HG03460 (cell line): Measurements from ENCODE around the gene SERPINB10.

Experiments
- ATAC-seq: cut with Tn5 transposase; IDR thresholded peaks from one replicate; pipeline ENCODE4 v1.9.1; 2021; ENCODE audit not compliant: unreplicated experiment

SERPINB10 gene, protein sequence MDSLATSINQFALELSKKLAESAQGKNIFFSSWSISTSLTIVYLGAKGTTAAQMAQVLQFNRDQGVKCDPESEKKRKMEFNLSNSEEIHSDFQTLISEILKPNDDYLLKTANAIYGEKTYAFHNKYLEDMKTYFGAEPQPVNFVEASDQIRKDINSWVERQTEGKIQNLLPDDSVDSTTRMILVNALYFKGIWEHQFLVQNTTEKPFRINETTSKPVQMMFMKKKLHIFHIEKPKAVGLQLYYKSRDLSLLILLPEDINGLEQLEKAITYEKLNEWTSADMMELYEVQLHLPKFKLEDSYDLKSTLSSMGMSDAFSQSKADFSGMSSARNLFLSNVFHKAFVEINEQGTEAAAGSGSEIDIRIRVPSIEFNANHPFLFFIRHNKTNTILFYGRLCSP

DNA sequence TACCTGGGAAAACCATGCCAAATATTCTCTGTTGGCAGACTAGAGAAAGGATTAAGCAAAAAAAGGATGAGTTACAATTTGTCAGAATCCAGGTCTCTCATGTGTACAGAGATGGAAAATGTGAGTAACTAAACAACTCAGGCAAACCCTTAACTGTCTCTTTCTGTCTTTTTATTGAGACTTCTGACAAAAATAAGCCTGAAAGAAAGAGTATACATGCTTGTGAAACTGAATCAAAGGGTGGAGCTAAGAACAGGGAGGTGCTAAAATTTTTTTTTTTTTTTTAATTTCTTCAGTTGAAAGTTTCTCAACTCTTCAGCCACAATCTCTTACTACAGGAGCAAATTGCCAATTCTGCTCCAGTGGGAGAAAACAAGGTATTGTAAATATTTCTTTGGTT, at the start of gene SERPINB10:
SERPINB10 (plus strand) TSS at position 295 of the 400 bp plus-strand sequence. CDS start 7,553 bp downstream, outside the sequence.
- peak; percentile 45 for ATAC-seq

DNA sequence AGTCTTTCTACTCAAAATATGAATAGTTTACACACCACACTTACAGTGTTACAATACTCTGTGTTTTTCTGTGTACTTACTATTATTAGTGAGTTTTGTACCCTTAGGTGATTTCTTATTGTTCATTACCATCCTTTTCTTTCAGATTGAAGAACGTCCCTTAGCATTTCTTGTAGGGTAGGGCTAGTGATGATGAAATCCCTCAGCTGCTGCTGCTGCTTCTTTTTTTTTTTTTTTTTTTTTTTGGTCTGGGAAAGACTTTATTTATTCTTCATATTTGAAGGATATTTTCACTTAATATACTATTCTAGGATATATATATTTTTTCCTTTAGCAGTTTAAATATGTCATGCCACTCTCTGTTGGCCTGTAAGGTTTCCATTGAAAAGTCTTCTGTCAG, 49.3 kb upstream of the SERPINB10 start:
- no peak for ATAC-seq

DNA sequence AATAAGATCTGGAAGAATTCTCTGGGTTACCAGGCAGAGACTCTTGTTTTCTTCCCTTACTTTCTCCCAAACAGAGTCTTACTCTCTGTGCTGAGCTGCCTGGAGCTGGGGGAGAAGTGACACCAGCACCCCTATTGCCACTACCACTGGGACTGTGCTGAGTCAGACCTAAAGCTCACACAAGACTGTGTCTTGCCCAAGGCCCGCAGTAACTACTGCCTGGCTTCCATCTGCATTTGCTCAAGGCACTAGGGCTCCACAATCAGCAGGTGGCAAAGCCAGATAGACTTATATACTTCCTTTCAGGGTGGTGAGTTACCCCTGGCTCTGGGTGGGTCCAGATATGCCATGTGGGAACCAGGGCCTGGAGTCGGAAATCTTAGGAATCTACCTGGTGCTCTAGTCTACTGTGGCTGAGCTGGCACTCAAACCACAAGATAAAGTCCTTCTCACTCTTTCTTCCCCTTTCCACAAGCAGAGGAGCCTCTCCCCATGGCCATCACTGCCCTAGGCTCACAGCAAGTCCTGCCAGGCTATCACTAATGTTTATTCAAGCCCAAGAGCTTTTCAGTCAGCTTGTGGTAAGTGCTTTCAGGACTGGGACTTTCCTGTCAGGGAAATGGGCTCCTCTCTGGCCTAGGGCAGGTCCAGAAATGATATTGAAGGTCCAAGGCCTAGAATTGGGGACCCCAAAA, 47.8 kb upstream of the SERPINB10 start:
- no peak for ATAC-seq

DNA sequence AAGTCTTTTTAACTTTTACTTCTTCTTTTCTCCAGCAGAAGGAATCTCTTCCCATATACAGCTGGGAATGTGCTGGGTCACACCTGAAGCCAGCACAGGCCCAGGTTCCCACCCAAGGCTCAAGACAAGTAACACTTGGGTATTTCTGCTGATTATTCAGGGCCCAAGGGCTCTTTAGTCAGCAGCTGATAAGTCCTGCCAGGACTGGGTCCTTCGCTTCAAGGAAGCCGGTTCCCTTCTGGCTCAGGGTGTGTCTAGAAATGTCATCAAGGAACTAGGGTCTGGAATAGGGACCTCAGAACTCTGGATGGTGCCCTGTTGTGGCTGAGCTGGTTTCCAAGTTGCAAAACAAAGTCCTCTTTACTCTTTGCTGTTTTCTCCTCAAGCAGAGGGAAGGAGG, 47.2 kb upstream of the SERPINB10 start:
- no peak for ATAC-seq

DNA sequence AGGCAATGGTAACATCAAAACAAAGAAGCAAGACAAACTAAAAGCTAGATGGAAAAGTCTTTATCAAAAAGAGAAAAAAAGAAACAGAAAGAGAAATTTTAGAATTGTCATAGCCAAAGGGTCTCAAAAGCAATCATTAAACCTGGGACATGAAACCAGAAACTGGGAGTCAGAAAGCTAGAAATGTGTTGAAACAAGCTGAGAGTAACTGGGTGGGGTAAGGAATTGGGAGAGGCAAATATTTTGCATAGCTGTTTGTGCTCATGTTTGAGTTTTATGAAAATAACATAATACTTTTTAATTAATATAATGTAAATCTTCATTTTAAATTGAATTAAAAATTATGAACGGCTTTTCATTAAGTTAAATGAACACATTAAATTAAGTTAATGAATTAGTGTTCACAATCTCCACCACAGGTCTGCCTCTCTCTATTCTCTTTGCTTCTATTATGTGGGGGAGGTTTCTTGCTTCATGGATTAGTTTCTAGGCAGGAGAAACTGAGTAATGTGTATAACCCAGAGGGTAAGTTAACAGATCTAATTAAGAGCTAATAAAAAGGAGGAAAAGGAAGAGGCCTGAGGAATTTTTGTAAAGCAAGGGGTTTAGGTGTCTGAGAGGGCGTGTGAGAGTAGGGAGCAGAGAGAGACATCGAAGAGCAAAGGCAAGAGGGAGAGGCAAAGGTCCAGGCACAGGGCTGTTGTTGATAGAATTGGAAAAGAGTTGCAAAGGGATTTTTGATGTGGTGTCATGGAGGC, 40.2 kb upstream of the SERPINB10 start:
- ATAC-seq, result no peak

DNA sequence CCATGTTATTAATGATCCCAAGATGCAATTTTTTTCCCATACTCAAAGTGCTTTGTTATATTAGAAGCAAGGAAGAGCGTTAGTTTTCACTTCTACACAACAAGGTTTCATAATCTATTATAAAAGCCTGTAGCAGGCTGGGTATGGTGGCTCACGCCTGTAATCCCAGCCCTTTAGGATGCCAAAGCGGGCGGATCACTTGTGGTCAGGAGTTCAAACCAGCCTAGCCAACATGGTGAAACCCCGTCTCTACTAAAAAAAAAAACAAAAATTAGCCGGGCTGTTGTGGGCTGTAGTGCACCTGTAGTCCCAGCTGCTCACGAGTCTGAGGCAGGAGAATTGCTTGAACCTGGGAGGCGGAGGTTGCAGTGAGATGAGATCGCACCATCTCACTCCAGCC, 39.2 kb upstream of the SERPINB10 start:
- ATAC-seq, result no peak

DNA sequence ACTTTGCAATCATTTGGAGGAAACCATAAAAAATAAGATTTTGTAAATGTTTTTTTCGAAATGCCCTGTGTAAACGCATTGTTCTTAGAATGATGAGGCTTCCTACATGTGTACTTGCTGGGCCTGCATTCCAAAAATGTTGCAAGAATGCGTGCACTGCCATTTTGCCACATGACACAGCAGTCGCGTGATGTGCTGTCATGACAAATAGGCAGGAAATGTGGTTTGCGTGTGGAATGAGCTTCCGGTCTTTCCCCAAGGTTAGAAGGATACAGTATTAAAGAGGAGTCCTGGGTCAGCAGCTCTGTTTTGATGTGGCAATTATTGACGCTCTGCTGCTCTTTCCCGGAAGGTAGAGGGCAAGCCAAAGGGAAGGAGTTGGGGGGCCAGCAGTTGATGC, 38.4 kb upstream of the SERPINB10 start:
- ATAC-seq, result no peak

DNA sequence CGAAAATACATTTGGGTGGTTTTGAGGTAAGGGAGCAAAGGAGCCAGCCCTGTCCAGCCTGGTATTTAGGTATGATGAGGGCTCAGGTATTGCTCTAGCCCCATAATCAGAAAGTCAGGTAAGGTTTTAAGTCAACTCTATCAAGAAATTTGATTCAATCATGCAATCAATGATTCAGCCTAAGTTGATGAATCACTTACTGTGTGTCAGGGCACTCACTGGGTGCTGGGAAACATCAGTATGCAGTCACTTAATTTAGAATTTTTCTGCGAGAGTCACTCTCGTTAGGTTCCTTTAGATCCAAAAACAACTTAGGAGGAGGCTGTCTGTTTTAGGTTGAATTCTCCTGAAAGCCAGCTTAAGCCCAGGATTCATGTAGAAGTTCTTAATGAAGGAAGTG, 37.9 kb upstream of the SERPINB10 start:
- no peak for ATAC-seq

DNA sequence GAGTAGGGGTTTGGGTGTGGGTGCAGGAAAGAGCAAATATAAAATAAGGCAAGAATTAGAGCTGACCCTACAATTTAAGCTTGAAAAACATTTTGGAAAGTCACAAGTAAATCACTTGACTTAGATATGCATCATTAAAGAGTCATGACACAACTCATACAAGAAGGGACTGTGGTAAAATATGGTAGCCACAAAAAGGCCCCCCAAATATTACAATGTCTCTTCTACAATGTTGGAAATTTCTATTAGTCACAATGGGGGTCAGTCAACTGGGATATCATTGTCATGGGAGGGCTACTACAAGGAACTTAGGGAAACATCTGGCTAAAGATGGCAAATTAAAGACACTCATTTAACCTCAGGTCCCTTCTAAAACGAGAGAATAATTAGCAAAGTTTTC, 35.9 kb upstream of the SERPINB10 start:
- ATAC-seq, result no peak

DNA sequence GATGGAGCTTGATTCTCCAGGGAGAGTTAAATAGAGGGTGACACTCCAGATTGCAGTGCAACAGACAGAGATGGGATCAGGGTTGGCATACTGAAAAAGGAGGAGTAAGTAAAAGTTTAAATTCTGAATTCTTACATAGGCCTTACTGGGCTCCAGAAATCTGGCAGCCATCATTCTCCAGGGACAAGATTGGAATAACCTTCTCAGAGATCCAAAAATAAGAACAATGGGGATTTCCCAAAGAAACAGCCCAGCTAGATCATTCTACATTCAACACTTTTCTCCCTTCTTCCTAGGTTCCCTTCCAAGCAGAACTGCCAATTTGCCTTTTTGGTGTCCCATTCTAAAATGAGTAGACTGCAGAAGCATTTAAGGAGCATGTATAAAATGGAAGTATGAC, 35.2 kb upstream of the SERPINB10 start:
- ATAC-seq, result no peak

DNA sequence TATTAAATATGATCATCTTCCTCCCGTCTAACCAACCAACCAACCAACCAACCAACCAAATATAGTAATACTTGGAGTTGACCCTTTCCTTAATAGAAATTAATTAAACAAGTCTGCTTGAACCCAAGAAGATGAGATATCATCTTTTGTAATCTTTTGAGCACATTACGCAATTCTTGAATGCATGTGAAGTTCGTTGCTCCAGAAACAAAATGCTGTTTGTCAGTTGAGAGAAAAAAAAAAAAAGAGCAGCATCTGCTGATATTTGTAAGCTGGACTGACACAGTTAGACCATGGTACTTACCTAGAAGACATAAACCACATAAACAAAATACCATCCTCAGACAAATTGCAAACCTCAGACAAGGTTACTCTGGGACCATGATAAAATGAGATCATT, 29.4 kb upstream of the SERPINB10 start:
- no peak for ATAC-seq

DNA sequence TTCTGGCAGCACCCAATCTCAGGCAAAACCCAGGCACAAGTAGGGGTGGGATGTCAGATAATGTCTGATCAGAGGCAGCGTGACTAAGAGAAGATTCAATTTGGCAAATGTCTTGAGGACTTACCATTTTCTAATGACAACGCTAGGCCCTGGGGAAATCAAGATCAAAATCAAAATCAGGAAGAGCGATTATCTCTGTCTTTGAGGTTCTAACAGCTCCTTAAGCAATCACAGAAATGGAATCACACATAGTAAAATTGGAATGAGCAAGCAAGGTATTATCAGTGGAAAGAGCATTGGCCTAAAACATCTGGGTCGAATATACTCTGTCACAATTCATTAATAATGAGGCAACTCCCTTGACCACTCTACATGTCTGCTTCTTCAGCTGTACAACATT, 28.8 kb upstream of the SERPINB10 start:
- no peak for ATAC-seq

DNA sequence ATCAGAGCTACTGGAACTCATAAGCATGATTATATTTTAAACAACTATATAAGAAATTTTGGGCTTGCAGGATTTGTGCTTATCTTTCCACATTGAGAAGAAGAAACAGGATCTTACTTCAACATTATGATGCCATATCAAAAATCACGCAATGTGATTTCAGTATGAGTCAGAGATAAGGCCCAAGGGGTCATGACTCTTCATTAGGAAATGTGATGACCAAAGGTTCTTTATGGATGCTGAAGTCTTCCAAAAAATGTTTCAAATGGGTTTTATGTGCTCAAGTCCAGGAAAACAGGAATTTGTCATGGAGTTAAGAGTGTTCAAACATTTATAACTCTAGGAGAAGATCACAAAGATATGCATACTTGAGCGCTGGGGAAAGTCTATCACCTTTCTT, 28.0 kb upstream of the SERPINB10 start:
- no peak for ATAC-seq

DNA sequence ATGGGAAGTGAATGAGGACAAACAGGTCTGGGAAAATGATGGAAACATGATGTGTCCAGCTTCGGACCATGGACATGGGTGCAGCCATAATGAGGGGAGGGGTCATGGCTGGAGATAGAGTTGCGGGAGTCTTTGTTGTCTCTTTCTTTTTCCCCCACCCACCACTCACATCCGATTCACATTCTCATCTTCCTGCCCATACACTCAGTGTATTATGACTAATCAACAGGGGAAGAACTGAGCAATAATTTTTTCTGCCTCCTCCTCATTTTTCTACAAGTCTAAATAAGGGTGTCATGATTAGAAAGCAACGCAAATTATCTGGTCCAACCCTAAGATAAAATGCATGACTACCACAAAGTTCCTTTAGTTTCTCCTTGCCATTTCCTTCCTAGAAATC, 25.9 kb upstream of the SERPINB10 start:
- ATAC-seq, result no peak

DNA sequence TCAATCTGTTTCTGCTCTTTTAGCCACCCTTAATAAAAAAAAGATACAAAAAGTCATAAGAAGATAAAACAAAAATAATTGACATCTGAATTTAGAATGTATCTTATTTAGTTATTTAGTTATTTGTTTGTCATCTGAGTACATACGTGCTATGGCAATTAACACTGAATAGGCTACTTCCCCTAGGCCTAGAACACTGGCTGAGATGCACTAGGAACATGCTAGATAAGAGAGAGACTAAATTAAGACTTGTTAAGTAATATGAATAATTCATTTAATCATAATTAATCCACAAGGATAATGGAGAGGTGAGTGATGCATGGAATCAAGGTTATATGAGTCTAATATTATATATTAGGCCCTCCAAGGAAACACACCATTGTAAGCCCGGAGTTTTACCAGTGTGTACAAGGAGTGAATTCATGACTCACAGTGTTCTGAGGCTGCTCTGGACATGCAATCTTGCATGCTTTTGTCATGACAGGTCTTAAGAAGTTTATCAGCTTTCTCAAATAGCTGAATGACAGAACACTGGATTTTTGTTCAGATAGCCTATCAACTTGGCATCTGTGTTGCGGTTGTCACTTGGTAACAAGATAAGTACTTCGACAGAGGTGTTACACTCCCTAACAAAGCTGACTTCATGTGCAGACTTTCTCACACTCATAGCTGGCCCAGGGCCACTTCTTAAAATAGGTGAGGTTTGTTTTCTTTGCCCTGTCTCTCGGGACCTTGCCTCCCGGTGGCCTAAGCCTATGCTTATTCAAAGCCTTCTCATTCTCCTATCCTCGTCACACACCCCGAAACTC, 25.2 kb upstream of the SERPINB10 start:
- ATAC-seq, result no peak

DNA sequence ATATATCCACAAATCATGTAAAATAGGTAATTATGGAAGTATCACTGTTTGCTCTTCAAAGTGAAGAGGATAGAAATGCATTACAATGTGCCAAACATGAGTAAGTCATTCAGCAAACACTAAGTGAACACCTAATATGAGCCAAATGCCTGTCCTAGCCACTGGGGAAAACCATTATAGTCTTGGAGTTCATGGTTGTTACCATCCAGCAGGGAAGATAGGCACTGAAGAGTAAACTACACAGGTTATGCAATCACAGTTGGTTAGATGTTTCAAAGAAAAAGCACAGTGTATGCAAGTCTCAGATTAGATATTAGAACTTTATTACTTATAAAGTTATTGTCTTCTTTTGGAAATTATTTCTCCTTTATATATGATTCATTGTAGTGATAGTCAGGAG, 24.1 kb upstream of the SERPINB10 start:
- no peak for ATAC-seq

DNA sequence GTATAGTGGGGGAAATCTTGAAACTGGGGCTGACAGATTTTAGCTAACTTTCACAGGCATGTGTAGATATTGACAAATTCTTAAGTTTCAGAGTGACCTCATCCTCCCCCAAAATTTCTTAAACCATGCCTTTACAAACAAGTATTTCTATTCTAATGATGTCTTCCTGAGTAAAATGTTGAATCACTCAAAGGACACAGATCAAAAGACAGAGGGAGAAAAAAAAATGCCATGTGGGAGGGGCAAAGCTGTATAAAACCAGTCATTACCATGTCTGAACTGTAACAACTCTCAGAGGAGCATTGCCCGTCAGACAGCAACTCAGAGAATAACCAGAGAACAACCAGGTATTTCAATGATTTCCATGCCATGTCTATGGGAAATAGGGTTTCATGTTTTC, 20.3 kb upstream of the SERPINB10 start, which contains the start of gene SERPINB2:
SERPINB2 (plus strand) TSS at position 282 of the 400 bp plus-strand sequence. CDS start 3,740 bp downstream, outside the sequence.
- no peak for ATAC-seq

DNA sequence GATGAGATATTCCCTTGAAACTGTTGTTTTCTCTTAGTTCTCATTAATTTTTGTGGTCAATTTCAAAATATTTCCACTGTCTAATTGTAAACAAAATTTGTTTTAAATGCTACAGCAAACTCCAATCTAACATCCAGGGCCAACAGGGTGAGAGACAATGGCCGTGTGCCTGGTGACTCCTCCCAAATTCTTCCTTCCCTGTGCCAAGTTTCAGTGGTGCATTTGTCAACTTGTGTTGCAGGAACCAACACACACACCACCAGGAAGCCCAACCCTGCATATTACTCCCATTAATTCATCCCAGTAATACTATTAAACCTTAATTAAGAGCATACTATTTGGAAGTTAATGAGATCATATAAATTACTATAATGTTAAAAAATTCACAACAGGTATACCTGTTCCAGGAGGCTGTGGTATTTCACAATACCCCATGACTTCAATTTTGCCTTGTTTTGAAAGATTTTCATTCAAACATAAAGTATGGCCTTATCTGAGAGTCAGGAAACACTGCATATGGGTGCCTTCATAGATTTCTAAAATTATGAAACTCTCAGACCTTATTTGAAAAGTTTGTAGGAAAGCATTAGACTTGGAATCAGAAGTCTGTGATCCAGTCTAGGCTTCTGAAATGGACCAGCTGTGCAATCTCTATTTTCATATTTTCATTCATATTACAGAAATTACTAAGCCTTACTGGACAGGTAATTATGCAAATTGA, 19.1 kb upstream of the SERPINB10 start:
- no peak for ATAC-seq

DNA sequence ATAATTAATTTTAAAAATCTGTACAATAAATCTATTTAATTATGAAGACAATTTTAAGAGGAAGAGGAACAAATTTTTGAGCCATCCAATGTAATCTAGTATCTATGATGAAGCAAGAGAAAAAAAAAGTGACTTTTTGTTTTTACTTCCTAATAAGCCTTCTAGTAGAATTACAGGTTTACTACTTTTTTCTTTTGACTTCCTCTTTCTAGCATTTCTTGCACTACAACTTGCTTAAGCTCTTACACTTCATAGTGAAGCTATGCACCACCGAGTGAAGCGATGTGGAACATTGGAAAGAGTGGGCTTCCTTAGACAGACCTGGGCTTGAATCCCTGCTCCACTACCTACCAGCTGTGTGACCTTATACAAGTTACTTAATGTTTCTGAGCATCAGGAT, 18.1 kb upstream of the SERPINB10 start:
- no peak for ATAC-seq
